Putamen (tissue), 1 donor: Measurements from ENCODE around the gene IFNA2.
"Not testable (repeated sequence)": the region's sequence is repeated elsewhere in the genome, so short reads cannot be mapped to it uniquely, and the experiment has no call there.

Experiments used
- DNase-seq: peaks from one replicate; pipeline ENCODE4 v3.0.0-alpha.2; 2016; ENCODE audit warnings: low spot score

The IFNA2 gene

GRCh38 chr9:21385131-21385670 lies at the start of gene IFNA2:
IFNA2 (minus strand) TSS chr9:21385398; CDS start chr9:21385329, 69 bp downstream.
- no peak for DNase-seq

GRCh38 chr9:21435015-21435383 lies 49.8 kb upstream of the IFNA2 start:
- not testable (repeated sequence) for DNase-seq

- peak; percentile 69 for DNase-seq
Observed at GRCh38 chr9:21434202-21435014, 49.2 kb upstream of the IFNA2 start.

- no peak for DNase-seq
Observed at GRCh38 chr9:21432672-21433425, 47.7 kb upstream of the IFNA2 start.

- DNase-seq, result no peak
Observed at GRCh38 chr9:21429191-21429590, 44.0 kb upstream of the IFNA2 start.

GRCh38 chr9:21428235-21428634 lies 43.0 kb upstream of the IFNA2 start:
- DNase-seq, result no peak

- DNase-seq, result no peak
Observed at GRCh38 chr9:21415493-21416267, 30.5 kb upstream of the IFNA2 start.

GRCh38 chr9:21414220-21414940 lies 29.2 kb upstream of the IFNA2 start:
- no peak for DNase-seq

- DNase-seq, result no peak
Observed at GRCh38 chr9:21413624-21414023, 28.4 kb upstream of the IFNA2 start.

GRCh38 chr9:21413151-21413550 lies 28.0 kb upstream of the IFNA2 start:
- DNase-seq, result no peak

- DNase-seq, result no peak
Observed at GRCh38 chr9:21412107-21412506, 26.9 kb upstream of the IFNA2 start.

- DNase-seq, result no peak
Observed at GRCh38 chr9:21408817-21409216, 23.6 kb upstream of the IFNA2 start, which contains the start of gene IFNA8. IFNA8 (plus strand) TSS chr9:21409117; CDS start chr9:21409177, 60 bp downstream.

GRCh38 chr9:21404146-21404545 lies 18.9 kb upstream of the IFNA2 start:
- no peak for DNase-seq

GRCh38 chr9:21402386-21403251 lies 17.4 kb upstream of the IFNA2 start:
- DNase-seq, result peak; percentile 47

GRCh38 chr9:21399956-21400355 lies 14.8 kb upstream of the IFNA2 start:
- no peak for DNase-seq

GRCh38 chr9:21398955-21399489 lies 13.8 kb upstream of the IFNA2 start:
- DNase-seq, result no peak

- DNase-seq, result peak; percentile 47
Observed at GRCh38 chr9:21395778-21396717, 10.8 kb upstream of the IFNA2 start.

- no peak for DNase-seq
Observed at GRCh38 chr9:21392270-21392669, 7.1 kb upstream of the IFNA2 start.

GRCh38 chr9:21383627-21384026 lies 1.6 kb downstream of the IFNA2 start:
- no peak for DNase-seq
